Keratinocyte (primary cell): ENCODE data around the gene UNC79. TPM values are rescaled to one million over a fixed set of nuclear protein-coding genes. Genes with fewer than 3 reads are reported as not detected.

Experiments
- DNase-seq: peaks from one replicate; pipeline ENCODE4 v3.0.0-alpha.2; 2011; ENCODE audit warnings: low read depth, missing footprints, low spot score
- FAIRE-seq: peaks from 2 replicates; lab custom pipeline; 2011; peaks lifted over from hg19 to GRCh38; lab: Jason Lieb, UNC
- H2AFZ ChIP-seq: 2 replicates; pipeline ENCODE4 v1.6.0; 2012; ENCODE audit warnings: low read length, control low read depth, inconsistent platforms; ENCODE audit not compliant: control insufficient read depth
- H3K27ac ChIP-seq: 2 replicates; pipeline ENCODE4 v1.5.1; 2011; ENCODE audit warnings: low read length; ENCODE audit not compliant: control insufficient read depth, insufficient read depth
- H3K27me3 ChIP-seq: 3 replicates; pipeline ENCODE4 v1.6.0; 2011; ENCODE audit warnings: low read length; ENCODE audit not compliant: control insufficient read depth, insufficient read depth; ENCODE audit errors: extremely low read depth
- H3K36me3 ChIP-seq, 2 experiments: 2 replicates in 1 of 2; 3 replicates in 1 of 2; pipeline ENCODE4 v1.5.1; 2011; ENCODE audit warnings: low read length in 2 of 2, mild to moderate bottlenecking in 1 of 2; ENCODE audit not compliant: control insufficient read depth in 2 of 2, insufficient read depth in 2 of 2; ENCODE audit errors: extremely low read depth in 1 of 2
- H3K4me1 ChIP-seq: 3 replicates; pipeline ENCODE4 v1.5.1; 2011; ENCODE audit warnings: low read length; ENCODE audit not compliant: control insufficient read depth, insufficient read depth; ENCODE audit errors: extremely low read depth
- H3K4me2 ChIP-seq: 3 replicates; pipeline ENCODE4 v1.6.0; 2011; ENCODE audit warnings: low read depth, low read length; ENCODE audit not compliant: control insufficient read depth, insufficient read depth; ENCODE audit errors: extremely low read depth
- H3K4me3 ChIP-seq, 3 experiments: fragments of 200-600 bp in 1 of 3; sonication (generic) in 1 of 3; 2 replicates in 2 of 3; 3 replicates in 1 of 3; pipeline ENCODE4 v1.5.1; 2011 to 2016; ENCODE audit warnings: low read length in 3 of 3, mild to moderate bottlenecking in 3 of 3, control low read depth in 2 of 3, inconsistent platforms in 1 of 3, low read depth in 1 of 3, mixed read lengths in 1 of 3, mixed run types in 1 of 3, moderate library complexity in 1 of 3; ENCODE audit not compliant: control insufficient read depth in 2 of 3, insufficient read depth in 2 of 3; ENCODE audit errors: extremely low read depth in 1 of 3
- H3K79me2 ChIP-seq: 2 replicates; pipeline ENCODE4 v1.6.0; 2012; ENCODE audit warnings: low read length; ENCODE audit not compliant: control insufficient read depth, insufficient read depth
- H3K9ac ChIP-seq: 3 replicates; pipeline ENCODE4 v1.6.0; 2011; ENCODE audit warnings: low read length; ENCODE audit not compliant: control insufficient read depth, insufficient read depth; ENCODE audit errors: extremely low read depth
- H3K9me1 ChIP-seq: 3 replicates; pipeline ENCODE4 v1.6.0; 2011; ENCODE audit warnings: low read length; ENCODE audit not compliant: control insufficient read depth, insufficient read depth; ENCODE audit errors: extremely low read depth
- H3K9me3 ChIP-seq: 2 replicates; pipeline ENCODE4 v1.5.1; 2012; ENCODE audit warnings: low read depth, low read length; ENCODE audit not compliant: control insufficient read depth
- H4K20me1 ChIP-seq: 3 replicates; pipeline ENCODE4 v1.6.0; 2011; ENCODE audit warnings: low read length; ENCODE audit not compliant: control insufficient read depth, insufficient read depth; ENCODE audit errors: extremely low read depth
- CTCF ChIP-seq, 3 experiments: IDR thresholded peaks in 1 of 3; conservative IDR thresholded peaks in 1 of 3; optimal IDR thresholded peaks in 1 of 3; 2 replicates in 2 of 3; 3 replicates in 1 of 3; pipeline versions ENCODE3 to v1.5.1; 2011; ENCODE audit warnings: low read length in 3 of 3, mild to moderate bottlenecking in 3 of 3, moderate library complexity in 2 of 3, control low read depth in 1 of 3, inconsistent platforms in 1 of 3; ENCODE audit not compliant: insufficient read depth in 2 of 3; ENCODE audit errors: extremely low read depth in 1 of 3
- EZH2 ChIP-seq: IDR thresholded peaks from one replicate; pipeline ENCODE4 v1.6.1; 2012; ENCODE audit warnings: inconsistent platforms, mild to moderate bottlenecking, low read length, moderate library complexity
- dilution Hi-C: fragments of 300-500 bp; cut with MboI; formaldehyde crosslinking; loops from one replicate; pipeline ENCODE4 v1.7.0; 2020; ENCODE audit warnings: low sequenced_read_pairs; ENCODE audit not compliant: extremely low pct_ligation_motif_present
- polyA plus RNA-seq, 5 experiments: library from polyadenylated mRNA; depleted of rRNA in 3 of 5; stranded (reverse) in 3 of 5; stranded (forward) in 1 of 5; unstranded in 1 of 5; fragments of >200 nt; gene quantifications; 1 replicate in 1 of 5; 2 replicates in 3 of 5; 3 replicates in 1 of 5; pipeline versions ENCODE4 v1.2.1 to v1.2.3, GENCODE V29; 2011 to 2012; ENCODE audit warnings: missing spikeins in 2 of 5, low read depth in 1 of 5, low replicate concordance in 1 of 5

Gene UNC79
- polyA plus RNA-seq, 1 donor (not counting 4 experiments of a cell fraction or from before 2014, with no cell fraction given) = 0.01 TPM

GRCh38 chr14:93727917-93728650 lies 297.3 kb downstream of the UNC79 start:
- TF ChIP-seq EZH2 (no peak), CTCF (optimal IDR thresholded peaks at IDR 0.05 in 1 of 3, IDR thresholded peaks at IDR 0.05 in 1 of 3, conservative IDR thresholded peaks at IDR 0.05 in 1 of 3; ENCODE audit: extremely low read depth in 1 of 3, insufficient read depth in 2 of 3, low read length in 3 of 3) (no peak)
- H3K27me3 ChIP-seq = no peaks in the 10 kb centered on the region
- no peak overlapping the region for H3K4me2 ChIP-seq
- no peaks in the 10 kb centered on the region for H3K4me1 ChIP-seq
- FAIRE-seq (no peak), DNase-seq (no peak)
- H3K9ac ChIP-seq = no peak overlapping the region
- H3K4me3 ChIP-seq = no peak overlapping the region
- no peaks in the 10 kb centered on the region for H3K79me2 ChIP-seq
- no peaks in the 10 kb centered on the region for H3K9me1 ChIP-seq
- H3K36me3 ChIP-seq = no peaks in the 10 kb centered on the region
- no peak overlapping the region for H3K27ac ChIP-seq
- H2AFZ ChIP-seq = no peak overlapping the region
- H3K9me3 ChIP-seq = peaks cover 4% of the 10 kb centered on the region
- no peaks in the 10 kb centered on the region for H4K20me1 ChIP-seq
- dilution Hi-C loops = no loop called here

- Histone ChIP-seq H3K9me3 (peaks cover 4% of the 10 kb centered on the region), H3K9ac (no peak overlapping the region), H3K4me1 (no peaks in the 10 kb centered on the region), H3K4me2 (no peak overlapping the region), H3K27ac (no peak overlapping the region), H2AFZ (no peak overlapping the region), H3K4me3 (no peak overlapping the region), H4K20me1 (no peaks in the 10 kb centered on the region), H3K27me3 (no peaks in the 10 kb centered on the region), H3K79me2 (no peaks in the 10 kb centered on the region), H3K9me1 (no peaks in the 10 kb centered on the region), H3K36me3 (no peaks in the 10 kb centered on the region)
- no peak for DNase-seq
- TF ChIP-seq CTCF (optimal IDR thresholded peaks at IDR 0.05 in 1 of 3, IDR thresholded peaks at IDR 0.05 in 1 of 3, conservative IDR thresholded peaks at IDR 0.05 in 1 of 3; ENCODE audit: extremely low read depth in 1 of 3, insufficient read depth in 2 of 3, low read length in 3 of 3) = no peak
- TF ChIP-seq EZH2 = no peak
- no peak for FAIRE-seq
- dilution Hi-C loops = no loop called here
Observed at GRCh38 chr14:93728651-93729016, 297.9 kb downstream of the UNC79 start.
